ENCODE data around the gene ITSN1.

Gene ITSN1

GRCh38 chr21:33802481-33802880 is 160.2 kb downstream of the ITSN1 start:
- peak overlapping the region; percentile 79 for H3K27ac ChIP-seq
- TF ChIP-seq CTCF (conservative IDR thresholded peaks at IDR 0.05) = no peak

- no peak for TF ChIP-seq CTCF (conservative IDR thresholded peaks at IDR 0.05)
- no peak overlapping the region for H3K27ac ChIP-seq
Measured at GRCh38 chr21:33808715-33809367, 166.5 kb downstream of the ITSN1 start.

GRCh38 chr21:33810766-33811165 is 168.5 kb downstream of the ITSN1 start:
- no peak overlapping the region for H3K27ac ChIP-seq
- no peak for TF ChIP-seq CTCF (conservative IDR thresholded peaks at IDR 0.05)

GRCh38 chr21:33811167-33812010 is 169.1 kb downstream of the ITSN1 start:
- no peak for TF ChIP-seq CTCF (conservative IDR thresholded peaks at IDR 0.05)
- no peak overlapping the region for H3K27ac ChIP-seq

- no peak overlapping the region for H3K27ac ChIP-seq
Measured at GRCh38 chr21:33813832-33814365, 171.6 kb downstream of the ITSN1 start.

GRCh38 chr21:33815143-33815707 is 172.9 kb downstream of the ITSN1 start:
- no peak overlapping the region for H3K27ac ChIP-seq
- no peak for TF ChIP-seq CTCF (conservative IDR thresholded peaks at IDR 0.05)

More at GRCh38 chr21:33813832-33814365, 171.6 kb downstream of the ITSN1 start:
- TF ChIP-seq CTCF (conservative IDR thresholded peaks at IDR 0.05) = no peak

- TF ChIP-seq CTCF (conservative IDR thresholded peaks at IDR 0.05) = no peak
- H3K27ac ChIP-seq = no peak overlapping the region
Measured at GRCh38 chr21:33816174-33816573, 173.9 kb downstream of the ITSN1 start.

All from VCaP (cell line).